T-helper 1 cell treated with Interleukin-12 subunit alpha and Interleukin-12 subunit beta and Interleukin-4 antibody, amounts not matched to agents 30 μg/mL and 1 μg/mL, for 36 hours (primary cell): ENCODE measurements around the gene TNFSF8.

ENCODE experiments used
- H3K27ac Mint-ChIP-seq: one replicate; pipeline ENCODE4 v1.8.0; 2021; ENCODE audit warnings: mild to moderate bottlenecking, mixed read lengths
- H3K27me3 Mint-ChIP-seq: one replicate; pipeline ENCODE4 v1.8.0; 2021; ENCODE audit warnings: low read depth, mixed read lengths
- H3K36me3 Mint-ChIP-seq: one replicate; pipeline ENCODE4 v1.8.0; 2021; ENCODE audit warnings: low read depth, mixed read lengths
- H3K4me1 Mint-ChIP-seq: one replicate; pipeline ENCODE4 v1.8.0; 2021; ENCODE audit warnings: low read depth, mixed read lengths
- H3K4me3 Mint-ChIP-seq: one replicate; pipeline ENCODE4 v1.8.0; 2021; ENCODE audit warnings: mild to moderate bottlenecking, moderate library complexity, mixed read lengths
- H3K9me3 Mint-ChIP-seq: one replicate; pipeline ENCODE4 v1.8.0; 2021; ENCODE audit warnings: mixed read lengths

Gene TNFSF8

GRCh38 chr9:114930056-114930812, at the start of gene TNFSF8:
TSS of gene TNFSF8 (minus strand) at chr9:114930591. CDS start at chr9:114930303, 288 bp downstream.
- peaks cover 41% of the 10 kb centered on the region for H3K4me1 Mint-ChIP-seq

DNA sequence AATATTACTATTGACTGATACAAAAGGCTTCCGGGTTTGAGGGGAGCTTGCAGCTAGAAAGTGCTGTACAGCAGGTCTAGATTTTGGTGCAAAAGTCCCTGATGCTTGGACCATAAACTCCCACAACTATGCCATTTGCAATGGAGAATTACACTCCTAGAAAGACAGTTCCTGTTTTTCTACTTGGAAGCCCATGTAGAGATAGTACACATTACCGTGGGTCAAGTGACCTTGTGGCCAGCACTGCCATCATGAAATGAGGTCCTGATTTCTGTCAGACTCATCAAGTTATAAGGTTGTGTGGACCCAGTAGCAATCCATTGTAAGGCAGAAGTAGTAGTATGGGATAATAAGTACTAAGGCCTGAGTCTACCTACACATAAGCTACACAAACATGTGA, 42.8 kb upstream of the TNFSF8 start:
- Mint-ChIP-seq H3K4me1 (peaks cover 17% of the 10 kb centered on the region), H3K36me3 (peaks cover 23% of the 10 kb centered on the region), H3K4me3 (no peak overlapping the region), H3K27ac (no peak overlapping the region), H3K27me3 (no peaks in the 10 kb centered on the region), H3K9me3 (peaks cover 15% of the 10 kb centered on the region)

More at GRCh38 chr9:114930056-114930812, at the start of gene TNFSF8:
- Mint-ChIP-seq H3K27me3 (no peaks in the 10 kb centered on the region), H3K27ac (peak within 1 kb of the TSS; percentile 99), H3K9me3 (no peaks in the 10 kb centered on the region), H3K36me3 (peaks cover 46% of the 10 kb centered on the region), H3K4me3 (peak within 1 kb of the TSS; percentile 98)

DNA sequence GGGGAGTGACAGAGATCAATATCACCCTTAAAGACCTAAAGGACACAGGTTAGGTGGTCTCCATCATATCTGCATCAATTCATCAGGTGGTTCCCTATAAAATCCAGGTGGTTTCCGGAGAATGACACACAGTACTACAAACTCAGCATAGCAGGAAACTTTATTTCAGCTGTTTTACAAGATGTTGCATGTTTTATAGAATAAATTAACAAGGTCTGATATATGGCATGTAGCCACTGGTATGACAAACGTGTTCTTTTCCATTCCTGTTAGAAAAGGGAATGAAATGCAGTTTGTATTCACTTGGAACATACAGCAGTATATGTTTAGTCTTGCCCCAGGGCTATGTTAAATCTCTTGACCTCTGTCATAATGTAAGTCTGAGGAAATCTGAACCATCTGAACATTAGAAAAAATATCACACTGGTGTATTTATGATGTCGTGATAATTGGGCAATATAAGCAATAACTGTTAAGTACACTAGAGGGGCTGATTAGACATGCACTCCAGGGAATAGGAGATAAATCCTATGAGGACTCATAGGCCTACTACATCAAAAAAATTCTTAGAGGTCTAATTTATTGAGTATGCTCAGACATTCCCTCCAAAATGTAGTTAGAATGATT, 42.2 kb upstream of the TNFSF8 start:
- peaks cover 16% of the 10 kb centered on the region for H3K9me3 Mint-ChIP-seq
- H3K27ac Mint-ChIP-seq, result no peak overlapping the region
- peaks cover 23% of the 10 kb centered on the region for H3K36me3 Mint-ChIP-seq
- H3K4me1 Mint-ChIP-seq, result peaks cover 22% of the 10 kb centered on the region
- no peak overlapping the region for H3K4me3 Mint-ChIP-seq
- no peaks in the 10 kb centered on the region for H3K27me3 Mint-ChIP-seq

- no peak overlapping the region for H3K4me3 Mint-ChIP-seq
- peaks cover 3% of the 10 kb centered on the region for H3K27me3 Mint-ChIP-seq
- peaks cover 28% of the 10 kb centered on the region for H3K36me3 Mint-ChIP-seq
- H3K27ac Mint-ChIP-seq, result no peak overlapping the region
- peaks cover 22% of the 10 kb centered on the region for H3K9me3 Mint-ChIP-seq
- H3K4me1 Mint-ChIP-seq, result peaks cover 23% of the 10 kb centered on the region
Measured at GRCh38 chr9:114969269-114969668, 38.9 kb upstream of the TNFSF8 start.

DNA sequence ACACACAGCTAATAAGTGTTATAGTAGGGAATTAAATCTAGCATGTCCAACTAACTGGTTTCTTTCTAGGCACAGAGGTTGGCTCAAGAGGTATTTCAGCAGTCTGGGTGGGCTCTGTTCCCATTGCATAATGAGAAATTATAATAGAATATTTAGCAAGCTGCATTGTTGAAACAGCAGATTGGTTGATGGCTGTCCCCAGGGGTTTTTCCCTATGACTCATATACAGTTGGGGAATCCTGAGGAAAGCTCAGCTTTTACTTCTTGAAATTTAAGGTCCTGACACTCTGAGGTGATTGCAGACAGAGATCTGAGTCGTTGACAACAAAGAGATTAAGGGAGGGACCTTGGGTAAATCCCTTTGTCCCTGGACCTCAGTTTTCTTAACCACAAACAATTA, 38.3 kb upstream of the TNFSF8 start:
- Mint-ChIP-seq H3K36me3 (peaks cover 28% of the 10 kb centered on the region), H3K27ac (no peak overlapping the region), H3K4me3 (no peak overlapping the region), H3K27me3 (peaks cover 3% of the 10 kb centered on the region), H3K4me1 (peaks cover 23% of the 10 kb centered on the region), H3K9me3 (peaks cover 22% of the 10 kb centered on the region)

DNA sequence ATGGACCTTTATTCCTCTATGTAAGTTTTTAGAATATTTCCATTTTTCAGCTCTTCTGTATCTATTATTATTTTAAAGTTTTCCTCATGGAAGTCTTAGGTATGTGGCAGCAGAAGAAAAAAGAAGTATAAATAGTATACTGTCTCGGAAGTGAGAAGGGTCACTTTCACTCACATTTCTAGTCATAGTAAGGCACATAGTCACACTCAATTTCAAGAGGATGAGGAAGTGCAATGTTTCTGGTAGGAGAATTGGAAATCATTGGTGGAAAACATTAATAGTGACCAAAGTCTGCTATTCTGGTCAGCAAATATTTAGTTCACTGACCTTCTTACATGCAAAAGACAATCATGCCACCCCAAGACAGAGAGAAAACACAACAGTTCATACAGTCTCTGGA, 35.2 kb upstream of the TNFSF8 start:
- H3K4me1 Mint-ChIP-seq, result peaks cover 26% of the 10 kb centered on the region
- H3K4me3 Mint-ChIP-seq, result no peak overlapping the region
- peaks cover 49% of the 10 kb centered on the region for H3K36me3 Mint-ChIP-seq

DNA sequence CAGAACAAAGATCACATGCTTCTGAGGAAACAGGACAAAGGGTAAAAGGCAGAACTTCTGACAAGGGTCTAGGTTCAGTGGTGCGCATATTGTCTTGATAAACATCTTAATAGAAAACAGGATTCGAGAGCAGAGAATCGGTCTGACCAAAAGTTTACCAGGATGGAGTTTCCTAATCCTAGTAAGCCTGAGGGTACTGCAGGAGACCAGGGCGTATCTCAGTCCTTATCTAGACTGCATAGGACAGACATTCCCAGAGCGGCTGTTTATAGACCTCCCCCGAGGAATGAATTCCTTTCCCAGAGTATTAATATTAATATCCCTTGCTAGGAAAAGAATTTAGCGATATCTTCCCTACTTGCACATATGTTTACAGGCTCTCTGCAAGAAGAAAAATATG, 32.4 kb upstream of the TNFSF8 start:
- H3K4me3 Mint-ChIP-seq, result no peak overlapping the region
- peaks cover 3% of the 10 kb centered on the region for H3K27me3 Mint-ChIP-seq
- peaks cover 26% of the 10 kb centered on the region for H3K4me1 Mint-ChIP-seq
- peaks cover 68% of the 10 kb centered on the region for H3K9me3 Mint-ChIP-seq
- H3K27ac Mint-ChIP-seq, result no peak overlapping the region
- H3K36me3 Mint-ChIP-seq, result peaks cover 56% of the 10 kb centered on the region

More for the DNA sequence above, 35.2 kb upstream of the TNFSF8 start:
- Mint-ChIP-seq H3K9me3 (peaks cover 47% of the 10 kb centered on the region), H3K27ac (no peak overlapping the region), H3K27me3 (peaks cover 3% of the 10 kb centered on the region)

GRCh38 chr9:114960276-114960675, 29.9 kb upstream of the TNFSF8 start:
- Mint-ChIP-seq H3K4me3 (no peak overlapping the region), H3K36me3 (peaks cover 60% of the 10 kb centered on the region), H3K27ac (no peak overlapping the region)

DNA sequence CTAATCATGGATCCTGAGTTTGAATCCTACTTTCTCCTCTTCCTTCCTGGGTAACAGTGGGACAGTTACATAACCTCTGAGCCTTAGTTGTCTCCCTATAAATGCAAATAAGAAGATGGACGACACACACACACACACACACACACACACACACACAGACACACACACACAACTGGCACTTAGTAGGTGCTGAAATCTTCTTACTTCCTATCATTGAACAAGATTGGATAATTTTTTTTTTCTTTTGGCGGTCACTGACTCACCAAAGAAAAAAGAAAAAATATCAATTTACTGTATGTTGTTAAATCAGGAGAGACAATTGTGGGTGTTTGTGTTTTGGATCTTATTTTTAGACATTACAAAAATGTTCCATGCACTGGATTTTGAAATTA, 28.4 kb upstream of the TNFSF8 start:
- peaks cover 53% of the 10 kb centered on the region for H3K36me3 Mint-ChIP-seq
- peaks cover 52% of the 10 kb centered on the region for H3K4me1 Mint-ChIP-seq
- no peaks in the 10 kb centered on the region for H3K27me3 Mint-ChIP-seq
- H3K9me3 Mint-ChIP-seq, result peaks cover 51% of the 10 kb centered on the region
- peak overlapping the region; percentile 27 for H3K4me3 Mint-ChIP-seq
- peak overlapping the region; percentile 91 for H3K27ac Mint-ChIP-seq

More at GRCh38 chr9:114960276-114960675, 29.9 kb upstream of the TNFSF8 start:
- Mint-ChIP-seq H3K4me1 (peaks cover 43% of the 10 kb centered on the region), H3K27me3 (peaks cover 3% of the 10 kb centered on the region), H3K9me3 (peaks cover 59% of the 10 kb centered on the region)

- Mint-ChIP-seq H3K4me3 (peak overlapping the region; percentile 80), H3K4me1 (peaks cover 56% of the 10 kb centered on the region), H3K9me3 (peaks cover 48% of the 10 kb centered on the region), H3K36me3 (peaks cover 49% of the 10 kb centered on the region), H3K27me3 (no peaks in the 10 kb centered on the region), H3K27ac (peak overlapping the region; percentile 91)
Measured at GRCh38 chr9:114958021-114958843, 27.8 kb upstream of the TNFSF8 start.

DNA sequence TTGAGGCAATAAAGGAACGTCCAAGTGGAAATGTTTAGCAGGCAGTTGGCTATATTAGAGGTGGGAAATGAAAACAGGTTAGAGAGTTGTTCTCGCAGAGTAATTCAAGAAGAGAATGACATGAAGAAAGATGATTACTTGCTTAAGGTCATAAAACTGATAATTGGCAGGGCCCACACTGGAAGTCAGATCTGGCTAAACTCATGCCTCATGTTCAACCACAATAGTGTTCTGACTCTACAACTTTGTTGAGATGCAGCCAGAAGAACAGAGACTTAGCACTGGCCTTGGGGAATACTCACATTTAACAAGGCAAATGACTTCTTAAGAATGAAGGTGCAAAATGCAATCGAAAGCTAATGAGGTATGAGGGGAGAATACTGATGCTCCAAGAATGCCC, 27.2 kb upstream of the TNFSF8 start:
- Mint-ChIP-seq H3K27me3 (no peaks in the 10 kb centered on the region), H3K9me3 (peaks cover 43% of the 10 kb centered on the region), H3K4me1 (peaks cover 56% of the 10 kb centered on the region), H3K27ac (peak overlapping the region; percentile 91), H3K36me3 (peaks cover 43% of the 10 kb centered on the region), H3K4me3 (peak overlapping the region; percentile 9)

DNA sequence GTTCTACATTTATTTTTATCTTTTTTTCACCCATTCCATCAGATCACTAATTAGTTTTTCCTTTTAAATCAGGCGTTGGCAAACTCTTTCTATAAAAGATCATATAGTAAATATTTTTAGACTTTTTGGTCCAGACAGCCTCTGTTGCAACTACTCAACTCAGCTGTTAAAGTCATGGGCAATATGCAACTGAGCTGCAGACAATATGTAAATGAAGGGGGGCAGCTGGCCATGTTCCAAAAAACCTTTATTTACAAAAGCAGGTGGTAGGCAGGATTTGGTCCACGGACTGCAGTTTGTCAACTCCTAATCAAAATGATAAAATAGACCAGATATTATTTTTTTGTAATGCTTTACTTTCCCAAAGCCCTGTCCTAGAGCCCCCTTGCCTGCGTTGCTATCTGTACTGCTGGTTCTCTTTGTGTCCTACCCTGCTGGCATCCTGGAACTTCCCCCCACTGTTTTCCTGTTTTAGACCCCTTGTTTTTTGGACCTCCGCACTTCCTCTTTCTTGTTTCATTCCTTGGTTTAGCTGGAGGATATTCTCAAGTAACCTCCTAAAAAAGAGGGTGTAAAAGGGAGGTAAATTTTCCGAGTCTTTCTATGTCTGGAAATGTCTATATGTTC, 24.7 kb upstream of the TNFSF8 start:
- no peak overlapping the region for H3K27ac Mint-ChIP-seq

DNA sequence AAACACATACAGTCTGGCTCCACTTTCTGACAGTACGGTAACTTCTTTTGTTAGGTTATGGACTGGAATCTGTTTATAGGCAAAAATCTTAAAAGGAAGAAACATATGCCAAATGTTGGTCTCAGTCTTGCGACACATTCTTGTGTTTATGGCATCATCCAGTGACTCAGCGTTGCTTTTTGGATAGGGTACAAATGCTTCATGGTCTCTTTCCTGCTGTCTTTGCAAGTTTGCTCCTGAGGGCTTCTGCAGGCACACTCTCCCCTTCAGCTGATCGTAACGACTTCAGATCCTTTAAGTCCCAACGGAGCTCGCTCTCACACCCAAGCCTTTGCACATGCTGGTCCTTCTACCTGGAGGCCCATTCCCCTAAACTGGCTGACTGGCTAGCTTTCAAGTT, 23.6 kb upstream of the TNFSF8 start:
- Mint-ChIP-seq H3K27ac (no peak overlapping the region), H3K4me1 (peaks cover 50% of the 10 kb centered on the region), H3K36me3 (peaks cover 14% of the 10 kb centered on the region), H3K9me3 (peaks cover 8% of the 10 kb centered on the region), H3K27me3 (no peaks in the 10 kb centered on the region), H3K4me3 (no peak overlapping the region)

More for the DNA sequence above, 24.7 kb upstream of the TNFSF8 start:
- Mint-ChIP-seq H3K4me1 (peaks cover 55% of the 10 kb centered on the region), H3K4me3 (no peak overlapping the region), H3K36me3 (peaks cover 24% of the 10 kb centered on the region), H3K27me3 (no peaks in the 10 kb centered on the region), H3K9me3 (peaks cover 20% of the 10 kb centered on the region)

GRCh38 chr9:114953046-114953445, 22.7 kb upstream of the TNFSF8 start:
- Mint-ChIP-seq H3K9me3 (peaks cover under 1% of the 10 kb centered on the region), H3K36me3 (peaks cover 10% of the 10 kb centered on the region), H3K4me1 (peaks cover 41% of the 10 kb centered on the region), H3K27me3 (no peaks in the 10 kb centered on the region), H3K4me3 (no peak overlapping the region), H3K27ac (no peak overlapping the region)
